Left ventricle myocardium inferior (tissue), 1 donor: Measurements from ENCODE around the gene RAP1GAP2. TPM values are rescaled to one million over a fixed set of nuclear protein-coding genes. Genes with fewer than 3 reads are reported as not detected.

Experiments used
- DNase-seq: peaks from one replicate; pipeline ENCODE4 v3.0.0-alpha.2; 2020
- H3K27ac ChIP-seq: fragments of 200-600 bp; replicated peaks from 2 replicates; pipeline ENCODE4 v1.8.0; 2021
- H3K27me3 ChIP-seq: fragments of 200-600 bp; 2 replicates; pipeline ENCODE4 v1.8.0; 2021; ENCODE audit warnings: low read depth
- H3K36me3 ChIP-seq: fragments of 200-600 bp; 2 replicates; pipeline ENCODE4 v1.8.0; 2021
- H3K4me1 ChIP-seq: fragments of 200-600 bp; 2 replicates; pipeline ENCODE4 v1.8.0; 2021
- H3K4me3 ChIP-seq: fragments of 200-600 bp; 2 replicates; pipeline ENCODE4 v1.8.0; 2021; ENCODE audit warnings: mild to moderate bottlenecking, moderate library complexity
- H3K9me3 ChIP-seq: fragments of 200-600 bp; replicated peaks from 2 replicates; pipeline ENCODE4 v1.8.0; 2021
- intact Hi-C: fragments of 100-400 bp; cut with micrococcal nuclease; formaldehyde crosslinking; loops from one replicate; pipeline ENCODE4 v1.11.0; 2022
- total RNA-seq: library from RNA; stranded (reverse); fragmentation: NEBNext Ultra II Directional; extraction: Animal tissue kit (Norgen Biotek cat#: 25700); gene quantifications from one replicate; pipeline ENCODE4 v1.2.1, GENCODE V29; 2021
- TF ChIP-seq, protein P1 (sequence below): fragments of 200-600 bp; IDR thresholded peaks from 2 replicates; pipeline ENCODE4 v1.8.0; 2021; ENCODE audit warnings: antibody characterized with exemption, mild to moderate bottlenecking, borderline replicate concordance
- donor health status: DM: no; HTN: yes; CAD: no; lungs with severe emphysema.

RAP1GAP2 gene
- total RNA-seq, 1 donor from 2014 or later: 63.8 TPM

DNA sequence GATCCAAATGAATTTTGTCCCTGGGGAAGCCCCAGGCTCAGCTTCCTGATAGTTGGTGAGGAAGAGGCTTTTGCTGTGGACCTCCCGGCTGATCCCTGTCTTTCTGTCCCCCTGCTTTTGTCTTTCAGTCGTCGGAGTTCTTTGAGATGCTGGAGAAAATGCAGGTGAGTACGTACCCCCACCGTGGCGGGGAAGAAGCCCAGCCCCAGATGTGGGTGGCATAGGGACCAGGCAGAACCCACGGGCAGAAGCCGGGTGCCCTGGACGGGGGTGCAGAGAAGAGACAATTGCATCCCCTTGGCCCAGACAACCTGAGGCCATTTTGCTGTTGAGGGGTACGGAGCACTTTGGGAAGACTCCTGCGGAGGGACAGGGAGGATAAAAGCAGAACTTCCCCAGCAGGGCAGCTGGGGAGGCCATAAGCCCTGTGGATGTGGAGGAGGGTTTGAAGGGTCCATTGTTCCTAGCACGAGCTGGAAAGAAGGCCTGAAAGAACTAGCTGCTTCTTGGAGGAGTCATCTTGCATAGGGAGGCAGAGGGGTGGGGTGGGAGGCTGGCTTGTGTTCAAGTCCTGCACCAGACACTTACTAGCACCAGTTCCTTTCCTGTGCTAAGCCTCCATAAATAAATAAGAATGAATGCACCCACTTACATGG is 161.5 kb downstream of the RAP1GAP2 start:
- Histone ChIP-seq H3K4me1 (peaks cover 21% of the 10 kb centered on the region), H3K27ac (no peak overlapping the region), H3K27me3 (no peaks in the 10 kb centered on the region), H3K9me3 (no peaks in the 10 kb centered on the region), H3K36me3 (no peaks in the 10 kb centered on the region), H3K4me3 (no peak overlapping the region)
- intact Hi-C loops: no loop called here
- DNase-seq: no peak
- TF ChIP-seq, protein P1, sequence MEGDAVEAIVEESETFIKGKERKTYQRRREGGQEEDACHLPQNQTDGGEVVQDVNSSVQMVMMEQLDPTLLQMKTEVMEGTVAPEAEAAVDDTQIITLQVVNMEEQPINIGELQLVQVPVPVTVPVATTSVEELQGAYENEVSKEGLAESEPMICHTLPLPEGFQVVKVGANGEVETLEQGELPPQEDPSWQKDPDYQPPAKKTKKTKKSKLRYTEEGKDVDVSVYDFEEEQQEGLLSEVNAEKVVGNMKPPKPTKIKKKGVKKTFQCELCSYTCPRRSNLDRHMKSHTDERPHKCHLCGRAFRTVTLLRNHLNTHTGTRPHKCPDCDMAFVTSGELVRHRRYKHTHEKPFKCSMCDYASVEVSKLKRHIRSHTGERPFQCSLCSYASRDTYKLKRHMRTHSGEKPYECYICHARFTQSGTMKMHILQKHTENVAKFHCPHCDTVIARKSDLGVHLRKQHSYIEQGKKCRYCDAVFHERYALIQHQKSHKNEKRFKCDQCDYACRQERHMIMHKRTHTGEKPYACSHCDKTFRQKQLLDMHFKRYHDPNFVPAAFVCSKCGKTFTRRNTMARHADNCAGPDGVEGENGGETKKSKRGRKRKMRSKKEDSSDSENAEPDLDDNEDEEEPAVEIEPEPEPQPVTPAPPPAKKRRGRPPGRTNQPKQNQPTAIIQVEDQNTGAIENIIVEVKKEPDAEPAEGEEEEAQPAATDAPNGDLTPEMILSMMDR: no peak

DNA sequence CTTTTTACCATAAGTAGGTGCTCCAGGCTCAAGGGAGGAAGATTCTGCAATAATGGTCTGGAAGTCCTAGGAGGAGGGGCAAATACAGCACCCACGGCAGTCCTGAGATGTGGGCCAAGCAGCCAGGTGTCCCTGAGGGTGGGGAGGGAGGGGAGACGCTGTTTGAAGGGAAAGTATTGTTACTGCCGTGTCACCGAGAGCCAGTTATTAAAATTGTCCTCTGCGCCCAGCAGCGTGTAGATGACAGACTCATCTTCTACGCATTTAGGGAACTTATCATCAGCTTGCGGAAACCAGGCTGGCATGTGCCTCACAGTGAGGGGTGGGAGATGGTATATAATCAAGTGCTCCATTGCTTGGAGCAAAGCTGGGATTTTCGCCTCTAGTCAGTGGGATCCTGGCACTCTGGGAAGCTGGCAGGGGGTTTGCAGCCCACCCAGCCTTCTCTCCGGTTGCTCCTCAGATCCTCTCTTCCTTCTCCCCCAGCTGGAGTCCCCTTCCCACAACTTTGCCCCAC is 162.5 kb downstream of the RAP1GAP2 start:
- no peaks in the 10 kb centered on the region for H3K36me3 ChIP-seq
- TF ChIP-seq, protein P1: no peak
- no peaks in the 10 kb centered on the region for H3K9me3 ChIP-seq
- DNase-seq: no peak
- no peak overlapping the region for H3K4me3 ChIP-seq
- H3K27me3 ChIP-seq: no peaks in the 10 kb centered on the region
- no peak overlapping the region for H3K27ac ChIP-seq
- peaks cover 21% of the 10 kb centered on the region for H3K4me1 ChIP-seq
- intact Hi-C loops: no loop called here

DNA sequence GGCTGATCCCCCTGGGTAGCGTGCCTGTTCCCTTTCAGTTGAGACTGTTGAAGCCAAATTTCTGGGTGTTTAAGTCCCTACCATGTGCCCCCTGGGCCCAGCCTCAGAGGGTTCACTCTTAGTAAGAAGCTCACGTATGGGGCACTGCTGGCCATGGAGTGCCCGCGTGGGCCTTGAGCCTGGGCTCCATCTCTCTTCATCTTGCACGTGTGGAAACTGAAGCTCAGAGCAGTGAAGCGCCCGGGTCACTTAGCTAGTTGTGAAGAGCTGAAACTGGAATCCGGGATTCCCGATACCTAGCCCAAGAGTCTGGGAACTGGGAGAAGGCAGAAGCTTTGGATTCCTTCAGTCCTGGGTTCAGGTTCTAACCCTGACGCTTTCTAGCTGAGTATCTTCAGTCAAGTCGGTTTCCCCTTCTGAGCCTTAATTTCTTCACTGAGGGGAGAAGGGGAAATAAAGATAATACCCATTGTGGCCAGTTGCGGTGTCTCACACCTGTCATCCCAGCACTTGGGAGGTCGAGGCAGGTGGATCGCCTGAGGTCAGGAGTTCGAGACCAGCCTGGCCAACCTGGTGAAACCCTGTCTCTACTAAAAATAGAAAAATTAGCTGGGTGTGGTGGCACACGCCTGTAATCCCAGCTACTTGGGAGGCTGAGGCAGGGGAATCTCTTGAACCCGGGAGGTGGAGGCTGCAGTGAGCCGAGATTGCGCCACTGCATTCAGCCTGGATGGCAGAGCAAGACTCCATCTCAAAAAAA is 163.3 kb downstream of the RAP1GAP2 start:
- Histone ChIP-seq H3K9me3 (no peaks in the 10 kb centered on the region), H3K36me3 (no peaks in the 10 kb centered on the region), H3K4me1 (peaks cover 21% of the 10 kb centered on the region), H3K4me3 (no peak overlapping the region), H3K27ac (no peak overlapping the region), H3K27me3 (no peaks in the 10 kb centered on the region)
- intact Hi-C loops: no loop called here
- TF ChIP-seq, protein P1: no peak
- no peak for DNase-seq

DNA sequence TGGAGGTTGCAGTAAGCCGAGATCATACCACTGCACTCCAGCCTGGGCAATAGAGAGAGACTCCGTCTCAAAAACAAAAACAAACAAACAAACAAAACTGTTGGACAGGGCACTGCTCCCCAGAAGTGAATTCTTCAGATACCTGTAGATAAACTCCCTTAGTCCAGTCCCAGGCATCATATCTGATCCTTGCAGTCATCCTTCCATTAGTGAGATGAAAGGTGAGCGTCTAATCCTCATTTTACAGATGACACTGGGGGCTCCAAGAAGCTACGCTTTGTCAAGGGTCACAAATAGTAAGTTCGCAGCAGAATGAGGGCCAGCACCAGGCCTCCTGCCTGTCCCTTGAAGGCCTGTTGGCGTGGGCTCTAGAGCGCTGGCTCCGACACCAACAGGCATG is 165.2 kb downstream of the RAP1GAP2 start:
- Histone ChIP-seq H3K4me1 (peaks cover 30% of the 10 kb centered on the region), H3K4me3 (no peak overlapping the region), H3K36me3 (no peaks in the 10 kb centered on the region), H3K27ac (no peak overlapping the region), H3K27me3 (no peaks in the 10 kb centered on the region), H3K9me3 (no peaks in the 10 kb centered on the region)
- intact Hi-C loops: no loop called here
- DNase-seq: no peak
- TF ChIP-seq, protein P1: no peak

DNA sequence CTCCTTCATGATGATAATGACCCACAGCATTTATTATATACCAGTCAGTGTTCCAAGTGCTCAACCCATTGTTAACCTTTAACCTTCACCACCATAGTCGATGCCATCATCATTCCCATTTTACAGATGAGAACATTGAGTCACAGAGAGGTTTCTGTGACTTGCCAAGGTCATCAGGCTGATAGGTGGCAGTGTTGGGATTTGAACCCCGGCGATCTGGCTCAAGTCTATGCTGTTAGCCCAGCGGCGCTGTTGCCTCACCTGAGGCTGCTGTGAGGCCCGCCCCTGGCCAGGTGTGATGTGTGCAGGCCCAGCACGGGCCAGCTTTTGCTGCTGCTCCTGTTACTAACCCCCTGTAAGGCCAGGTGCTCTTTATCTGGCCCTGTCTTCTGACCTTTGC is 166.0 kb downstream of the RAP1GAP2 start:
- intact Hi-C loops: no loop called here
- TF ChIP-seq, protein P1: no peak

More for the DNA sequence above, 166.0 kb downstream of the RAP1GAP2 start:
- Histone ChIP-seq H3K27me3 (no peaks in the 10 kb centered on the region), H3K27ac (no peak overlapping the region), H3K9me3 (no peaks in the 10 kb centered on the region), H3K4me3 (no peak overlapping the region), H3K4me1 (peaks cover 31% of the 10 kb centered on the region), H3K36me3 (no peaks in the 10 kb centered on the region)
- no peak for DNase-seq
